ENCODE measurements around the gene IKZF2. TPM values are rescaled to one million over a fixed set of nuclear protein-coding genes. Genes with fewer than 3 reads are reported as not detected.

IKZF2 gene
- total and polyA plus RNA-seq, 9 of the 15 experiments (the other 6 are each of a cell fraction or from before 2014, with no cell fraction given): 0.04 to 0.54 (median 0.22) TPM

- BruUV-seq (replicated peaks): no TSS peak
- Histone ChIP-seq H3K4me2 (ENCODE audit: insufficient read depth, low read length) (no peak overlapping the region), H3K9me3 (replicated peaks; ENCODE audit: control insufficient read depth, insufficient read depth, low read depth, low read length) (no peaks in the 10 kb centered on the region), H3K27ac (ENCODE audit: extremely low read depth, low read depth, low read length) (no peak overlapping the region), H3K4me1 (replicated peaks in 1 of 2; ENCODE audit: control insufficient read depth in 2 of 2, insufficient read depth in 2 of 2, low read length in 2 of 2) (no peaks in the 10 kb centered on the region), H3K9ac (ENCODE audit: insufficient read depth in 1 of 2, low read depth in 2 of 2, low read length in 2 of 2) (no peak overlapping the region), H3K36me3 (ENCODE audit: control insufficient read depth, insufficient read depth, low read length) (no peaks in the 10 kb centered on the region), H4K20me1 (replicated peaks; ENCODE audit: control insufficient read depth, insufficient read depth, low read length) (no peaks in the 10 kb centered on the region), H3K9me1 (ENCODE audit: control insufficient read depth, insufficient read depth, low read length) (no peaks in the 10 kb centered on the region), H3K79me2 (ENCODE audit: control insufficient read depth, insufficient read depth, low read length) (no peaks in the 10 kb centered on the region), H2AFZ (ENCODE audit: low read depth, low read length) (no peak overlapping the region), H3K4me3 (no peak overlapping the region), H3K27me3 (ENCODE audit: control insufficient read depth in 2 of 2, insufficient read depth in 2 of 2, low read length in 2 of 2) (no peaks in the 10 kb centered on the region)
- no peak for DNase-seq (ENCODE audit: extremely low read depth in 1 of 4, low spot score in 3 of 4)
- no peak for ATAC-seq
- ChIA-PET CTCF (ENCODE audit: low intra/inter-chr PET ratio) (no interaction called here), POLR2A (no interaction called here)
- 0% methylated on average over 3 of the region's 3 CpGs for WGBS (ENCODE audit: insufficient coverage, low coverage, missing lambda C conversion rate)
- TF ChIP-seq CHD4 (IDR thresholded peaks at IDR 0.05; ENCODE audit: insufficient read depth, insufficient replicate concordance, low read depth, low read length, poor library complexity, severe bottlenecking) (no peak), ZNF77 (CRISPR knock-in tag; IDR thresholded peaks at IDR 0.05) (no peak), ETV5 (CRISPR knock-in tag; IDR thresholded peaks at IDR 0.05; ENCODE audit: low read depth) (no peak), GMEB1 (CRISPR knock-in tag; IDR thresholded peaks at IDR 0.05) (no peak), ELF2 (CRISPR knock-in tag; IDR thresholded peaks at IDR 0.05) (no peak), NFIC (IDR thresholded peaks at IDR 0.05) (no peak), HMBOX1 (IDR thresholded peaks at IDR 0.05) (no peak), E2F1 (CRISPR knock-in tag; IDR thresholded peaks at IDR 0.05) (no peak), RB1 (IDR thresholded peaks at IDR 0.05; ENCODE audit: low read depth) (no peak), SREBF1 (IDR thresholded peaks at IDR 0.05; ENCODE audit: borderline replicate concordance, low read depth, low read length) (no peak)
- in situ Hi-C loops (cut with MboI): no loop called here
- intact Hi-C loops (cut with micrococcal nuclease): no loop called here
- no peak for FAIRE-seq
These were observed 93.4 kb downstream of the IKZF2 start for GRCh38 chr2:213057977-213058376.
